ENCODE results near the gene TMEM231. TPM values are rescaled to one million over a fixed set of nuclear protein-coding genes. Genes with fewer than 3 reads are reported as not detected.

Gene TMEM231
- total RNA-seq, 4 donors from 2014 or later, result 1.5 to 12.5 (median 5.3) TPM

DNA sequence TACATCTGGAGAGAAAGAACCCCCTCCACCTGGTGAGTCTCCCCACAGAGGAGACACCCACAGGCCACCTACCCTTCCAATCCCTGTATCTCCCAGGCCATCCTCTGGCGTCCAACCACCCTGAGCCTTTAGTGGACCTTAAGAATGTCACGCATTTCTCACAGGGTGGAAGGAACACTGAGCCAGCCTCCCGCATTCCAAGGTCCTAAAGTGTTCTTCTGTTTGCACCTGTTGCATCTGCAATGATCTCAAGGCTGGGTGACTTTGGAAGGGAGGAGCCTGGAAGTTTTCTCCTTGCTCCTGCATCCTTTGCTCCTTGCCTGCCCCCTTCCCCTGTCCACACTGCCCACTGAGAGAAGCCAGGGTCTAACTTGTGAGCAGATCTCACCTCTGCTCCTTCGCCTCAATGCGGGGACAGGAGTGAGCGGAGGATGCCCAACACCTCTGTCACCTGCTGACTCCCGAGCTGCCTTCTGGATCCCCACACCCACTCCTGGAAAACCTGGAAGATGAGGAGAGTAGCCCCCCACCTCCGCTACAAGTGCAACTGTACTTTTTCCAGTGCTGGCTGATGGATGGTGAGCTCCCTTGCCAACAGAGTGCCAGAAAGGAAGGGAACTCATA, 23.8 kb downstream of the TMEM231 start:
- WGBS, 2 donors (ENCODE audit: low coverage in 1 of 2), result 83 to 86% methylated on average over 1 to 8 of the region's 8 CpGs
- no peaks in the 10 kb centered on the region for H3K27me3 ChIP-seq
- in situ Hi-C loops (cut with MboI; ENCODE audit: low pct_ligation_motif_present in 1 of 4, low pct_unique_long_range_greater_than_20kb in 1 of 4, low sequenced_read_pairs in 3 of 4), result no loop called here
- H3K27ac ChIP-seq, result no peak overlapping the region
- H3K9me3 ChIP-seq, result no peaks in the 10 kb centered on the region
- intact Hi-C loops (cut with DNase I; ENCODE audit: low total_unique reads), result no loop called here
- no peak for DNase-seq
- no peak overlapping the region for H3K4me3 ChIP-seq
- H3K4me1 ChIP-seq, result peaks cover 3 to 28% (median 19%) of the 10 kb centered on the region in 4 donors
- no peaks in the 10 kb centered on the region for H3K36me3 ChIP-seq
- TF ChIP-seq POLR2A (IDR thresholded peaks at IDR 0.05), result no peak
- TF ChIP-seq, protein P1, sequence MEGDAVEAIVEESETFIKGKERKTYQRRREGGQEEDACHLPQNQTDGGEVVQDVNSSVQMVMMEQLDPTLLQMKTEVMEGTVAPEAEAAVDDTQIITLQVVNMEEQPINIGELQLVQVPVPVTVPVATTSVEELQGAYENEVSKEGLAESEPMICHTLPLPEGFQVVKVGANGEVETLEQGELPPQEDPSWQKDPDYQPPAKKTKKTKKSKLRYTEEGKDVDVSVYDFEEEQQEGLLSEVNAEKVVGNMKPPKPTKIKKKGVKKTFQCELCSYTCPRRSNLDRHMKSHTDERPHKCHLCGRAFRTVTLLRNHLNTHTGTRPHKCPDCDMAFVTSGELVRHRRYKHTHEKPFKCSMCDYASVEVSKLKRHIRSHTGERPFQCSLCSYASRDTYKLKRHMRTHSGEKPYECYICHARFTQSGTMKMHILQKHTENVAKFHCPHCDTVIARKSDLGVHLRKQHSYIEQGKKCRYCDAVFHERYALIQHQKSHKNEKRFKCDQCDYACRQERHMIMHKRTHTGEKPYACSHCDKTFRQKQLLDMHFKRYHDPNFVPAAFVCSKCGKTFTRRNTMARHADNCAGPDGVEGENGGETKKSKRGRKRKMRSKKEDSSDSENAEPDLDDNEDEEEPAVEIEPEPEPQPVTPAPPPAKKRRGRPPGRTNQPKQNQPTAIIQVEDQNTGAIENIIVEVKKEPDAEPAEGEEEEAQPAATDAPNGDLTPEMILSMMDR (IDR thresholded peaks at IDR 0.05), result no peak
- TF ChIP-seq POLR2AphosphoS5 (IDR thresholded peaks at IDR 0.05), result no peak
- TF ChIP-seq EP300 (IDR thresholded peaks at IDR 0.05; ENCODE audit: low read depth), result no peak

DNA sequence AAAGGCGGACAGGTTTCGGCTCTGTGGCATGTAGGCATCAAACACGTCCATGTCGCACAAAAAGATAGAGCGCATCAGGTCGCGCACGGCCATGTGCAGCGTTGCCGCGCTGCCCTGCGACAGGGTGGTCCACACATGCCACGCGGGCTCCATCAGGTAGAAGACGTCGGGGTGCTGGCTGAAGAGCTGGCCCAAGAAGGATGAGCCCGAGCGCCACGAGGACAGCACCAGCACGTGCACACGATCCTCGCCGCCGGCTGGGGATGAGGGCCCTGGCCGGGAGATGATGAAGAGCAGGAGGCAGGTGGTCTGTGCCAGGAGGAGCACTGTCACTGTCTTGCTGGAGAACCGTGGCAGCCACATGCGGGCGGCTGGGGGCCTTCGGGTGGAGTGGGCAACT, 26.1 kb downstream of the TMEM231 start:
- H3K27ac ChIP-seq, result no peak overlapping the region
- no peaks in the 10 kb centered on the region for H3K9me3 ChIP-seq
- H3K4me3 ChIP-seq, result no peak overlapping the region
- H3K4me1 ChIP-seq, result peaks cover 3 to 19% (median 12%) of the 10 kb centered on the region in 4 donors
- no peak for DNase-seq
- no peaks in the 10 kb centered on the region for H3K36me3 ChIP-seq
- in situ Hi-C loops (cut with MboI; ENCODE audit: low pct_ligation_motif_present in 1 of 4, low pct_unique_long_range_greater_than_20kb in 1 of 4, low sequenced_read_pairs in 3 of 4), result no loop called here
- intact Hi-C loops (cut with DNase I; ENCODE audit: low total_unique reads), result no loop called here
- no peaks in the 10 kb centered on the region for H3K27me3 ChIP-seq
- 98% methylated on average over 29 of the region's 29 CpGs; no CpG with 5 or more reads in 1 of the 2 donors for WGBS, 2 donors (ENCODE audit: low coverage in 1 of 2)
- TF ChIP-seq POLR2A (IDR thresholded peaks at IDR 0.05) (no peak), POLR2AphosphoS5 (IDR thresholded peaks at IDR 0.05) (no peak), EP300 (IDR thresholded peaks at IDR 0.05; ENCODE audit: low read depth) (no peak)
- TF ChIP-seq, protein P1 (IDR thresholded peaks at IDR 0.05), result no peak

DNA sequence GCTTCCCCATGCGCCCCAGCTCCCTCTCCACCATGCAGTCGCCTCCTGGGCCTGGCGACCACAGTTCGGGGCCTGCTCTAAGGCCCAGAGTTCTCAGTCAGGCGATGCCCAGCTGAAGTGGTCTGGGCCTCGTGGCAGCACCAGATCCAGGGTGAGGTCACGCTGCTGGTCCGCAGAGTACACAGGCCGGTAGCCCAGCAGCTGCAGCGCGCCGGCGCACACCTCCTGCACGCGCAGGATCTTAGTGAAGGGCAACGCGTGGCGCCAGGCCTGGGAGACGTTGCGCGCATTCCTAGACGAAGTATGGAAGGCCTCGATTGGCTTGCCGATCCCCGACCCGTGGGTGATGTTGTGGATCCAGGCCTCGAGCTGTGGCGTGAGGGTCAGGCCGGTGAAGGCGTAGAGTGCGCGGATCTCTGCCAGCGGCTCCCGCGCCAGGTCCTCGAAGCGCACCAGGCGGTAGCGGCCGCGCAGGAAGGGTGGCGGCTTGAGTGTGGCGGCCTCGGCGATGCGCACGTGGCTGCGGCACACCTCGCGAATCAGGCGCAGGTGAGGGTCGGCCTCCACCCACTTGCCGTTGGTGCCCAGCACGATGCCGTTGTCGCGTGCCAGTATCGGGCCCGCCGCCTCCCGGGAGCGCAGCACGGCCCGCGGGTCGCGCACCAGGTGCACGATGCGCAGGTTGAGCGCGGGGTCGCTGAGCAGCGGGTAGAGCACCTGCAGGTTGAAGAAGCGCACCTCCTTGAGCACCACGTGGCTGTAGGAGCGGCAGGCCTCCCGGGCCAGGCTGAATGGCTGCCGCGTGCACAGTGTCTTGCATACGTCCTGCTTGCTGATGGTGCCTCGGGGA, 26.8 kb downstream of the TMEM231 start:
- no peaks in the 10 kb centered on the region for H3K9me3 ChIP-seq
- H3K4me3 ChIP-seq, result no peak overlapping the region
- in situ Hi-C loops (cut with MboI; ENCODE audit: low pct_ligation_motif_present in 1 of 4, low pct_unique_long_range_greater_than_20kb in 1 of 4, low sequenced_read_pairs in 3 of 4), result no loop called here
- DNase-seq, result no peak
- no peaks in the 10 kb centered on the region for H3K27me3 ChIP-seq
- intact Hi-C loops (cut with DNase I; ENCODE audit: low total_unique reads), result no loop called here
- WGBS, 2 donors (ENCODE audit: low coverage in 1 of 2), result 98% methylated on average over 66 of the region's 81 CpGs; no CpG with 5 or more reads in 1 of the 2 donors
- TF ChIP-seq, protein P1 (IDR thresholded peaks at IDR 0.05), result no peak
- TF ChIP-seq POLR2AphosphoS5 (IDR thresholded peaks at IDR 0.05) (no peak), EP300 (IDR thresholded peaks at IDR 0.05; ENCODE audit: low read depth) (no peak), POLR2A (IDR thresholded peaks at IDR 0.05) (no peak)
- no peaks in the 10 kb centered on the region for H3K36me3 ChIP-seq
- H3K27ac ChIP-seq, result peak overlapping the region; percentile 40 to 80 (median 76)
- peaks cover 3 to 19% (median 10%) of the 10 kb centered on the region in 4 donors for H3K4me1 ChIP-seq

DNA sequence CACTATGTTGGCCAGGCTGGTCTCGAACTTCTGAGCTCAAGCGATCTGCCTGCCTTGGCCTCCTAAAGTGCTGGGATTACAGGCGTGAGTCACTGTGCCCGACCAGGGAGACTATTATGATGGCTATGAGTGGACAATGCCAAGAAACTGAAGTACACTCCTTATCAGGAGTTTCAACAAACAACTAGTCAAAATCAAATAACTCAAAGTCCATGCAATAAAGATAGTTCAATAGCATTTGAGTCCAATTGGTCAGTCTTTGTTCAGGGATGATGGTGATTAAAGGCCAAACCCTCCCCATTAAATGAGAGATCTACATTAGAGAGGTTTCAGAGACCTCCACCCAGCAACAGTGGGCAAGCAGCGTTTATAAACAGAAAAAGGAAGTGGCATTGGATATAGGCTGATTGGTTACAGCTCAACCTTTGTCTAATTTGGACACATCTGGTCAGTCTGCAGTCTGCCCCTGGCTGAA, 28.2 kb downstream of the TMEM231 start:
- intact Hi-C loops (cut with DNase I; ENCODE audit: low total_unique reads), result no loop called here
- no peaks in the 10 kb centered on the region for H3K27me3 ChIP-seq
- in situ Hi-C loops (cut with MboI; ENCODE audit: low pct_ligation_motif_present in 1 of 4, low pct_unique_long_range_greater_than_20kb in 1 of 4, low sequenced_read_pairs in 3 of 4), result no loop called here
- no peaks in the 10 kb centered on the region for H3K9me3 ChIP-seq
- peaks cover 3 to 14% (median 8%) of the 10 kb centered on the region in 4 donors for H3K4me1 ChIP-seq
- no peaks in the 10 kb centered on the region for H3K36me3 ChIP-seq
- no peak overlapping the region for H3K4me3 ChIP-seq
- 46 to 60% methylated on average over 1 to 5 of the region's 5 CpGs for WGBS, 2 donors (ENCODE audit: low coverage in 1 of 2)
- H3K27ac ChIP-seq, result peak overlapping the region; percentile 58 to 80 (median 76)
- peak; percentile 77 for DNase-seq
- TF ChIP-seq, protein P1 (IDR thresholded peaks at IDR 0.05), result no peak
- peak in 2 of 3 donors; percentile 53 to 55 for TF ChIP-seq POLR2AphosphoS5 (IDR thresholded peaks at IDR 0.05)

Measured in transverse colon (tissue), 4 donors.